HG03097 (cell line): ENCODE data around the gene GM2A.
"Not testable (repeated sequence)": the region's sequence is repeated elsewhere in the genome, so short reads cannot be mapped to it uniquely, and the experiment has no call there.

Experiments used
- ATAC-seq: cut with Tn5 transposase; IDR thresholded peaks from one replicate; pipeline ENCODE4 v1.9.1; 2021; ENCODE audit not compliant: unreplicated experiment, low FRiP score

The GM2A gene

DNA sequence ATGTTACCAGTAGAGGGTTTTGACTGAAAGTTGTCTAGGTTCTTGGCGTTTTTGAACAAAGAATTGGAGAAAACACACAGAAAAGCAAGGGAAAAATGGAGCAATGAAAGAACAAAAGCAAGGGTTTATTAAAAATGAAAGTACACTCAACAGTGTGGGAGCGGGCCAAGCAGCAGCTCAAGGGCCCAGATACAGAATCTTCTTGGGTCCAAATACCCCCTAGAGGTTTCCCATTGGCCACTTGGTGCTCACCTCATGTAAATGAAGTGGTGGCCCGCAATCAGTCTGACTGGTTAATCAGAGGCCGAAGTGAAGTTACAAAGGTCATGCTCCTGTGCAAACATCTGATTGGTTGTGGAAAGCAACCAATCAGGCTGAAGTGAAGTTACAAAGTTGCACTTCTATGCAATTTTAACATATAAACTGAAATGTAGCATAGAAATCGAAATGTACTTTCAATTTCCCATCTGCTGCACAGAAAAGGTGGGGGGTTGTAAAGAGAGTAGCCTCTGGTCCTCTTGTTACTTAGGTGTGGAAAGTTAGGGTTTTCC lies 1.9 kb upstream of the GM2A start:
- no peak for ATAC-seq

DNA sequence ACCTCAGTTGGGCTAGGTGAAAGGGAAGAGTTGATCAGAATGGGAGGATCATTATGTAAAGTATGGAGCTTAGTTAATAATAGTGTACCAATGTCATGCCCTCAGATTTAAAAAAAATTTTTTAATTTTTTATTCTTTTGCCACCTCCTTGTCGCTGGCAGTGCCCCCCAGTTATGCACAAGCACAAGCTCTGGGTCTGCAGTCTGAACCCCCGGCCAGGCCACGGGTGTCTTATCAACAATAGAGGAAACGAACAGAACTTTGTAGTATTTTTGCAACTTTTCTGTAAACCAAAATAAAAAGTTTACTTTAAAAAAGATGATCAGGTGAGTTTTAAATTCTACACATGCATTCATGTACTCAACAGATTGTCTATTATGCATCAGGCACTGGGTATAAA lies 1.4 kb upstream of the GM2A start:
- no peak for ATAC-seq

DNA sequence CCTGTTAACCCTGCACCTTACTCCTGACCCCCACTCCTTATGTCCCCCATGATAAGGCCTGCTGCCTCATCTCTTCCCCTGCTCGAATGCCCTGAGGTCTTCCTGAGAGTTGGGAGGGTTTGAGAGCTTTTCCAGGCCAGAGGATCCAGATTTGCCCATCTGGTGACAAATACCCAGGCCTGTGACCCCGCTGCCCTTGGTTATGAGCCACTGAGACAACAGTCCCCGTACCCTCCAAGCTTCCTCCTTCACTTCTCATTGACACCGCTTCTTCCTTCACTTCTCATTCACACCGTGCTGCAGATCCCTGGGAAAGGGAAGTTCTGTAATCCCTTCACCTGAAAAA lies 593 bp downstream of the GM2A start:
- no peak for ATAC-seq

DNA sequence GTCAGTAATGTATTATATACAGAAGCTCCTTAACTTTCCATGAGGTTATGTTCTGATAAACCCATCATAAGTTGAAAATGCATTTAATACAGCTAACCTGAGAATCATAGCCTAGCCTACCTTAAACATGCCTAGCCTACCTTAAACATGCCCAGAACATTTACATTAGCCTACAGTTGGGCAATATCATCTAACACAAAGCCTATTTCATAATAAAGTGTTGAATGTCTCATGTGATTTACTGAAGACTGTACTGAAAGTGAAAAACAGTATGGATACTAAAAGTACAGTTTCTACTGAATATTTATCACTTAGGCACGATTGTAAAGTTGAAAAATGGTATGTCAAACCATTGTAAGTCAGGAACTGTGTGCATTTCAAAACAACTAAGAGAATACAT lies 1.6 kb downstream of the GM2A start:
- no peak for ATAC-seq

DNA sequence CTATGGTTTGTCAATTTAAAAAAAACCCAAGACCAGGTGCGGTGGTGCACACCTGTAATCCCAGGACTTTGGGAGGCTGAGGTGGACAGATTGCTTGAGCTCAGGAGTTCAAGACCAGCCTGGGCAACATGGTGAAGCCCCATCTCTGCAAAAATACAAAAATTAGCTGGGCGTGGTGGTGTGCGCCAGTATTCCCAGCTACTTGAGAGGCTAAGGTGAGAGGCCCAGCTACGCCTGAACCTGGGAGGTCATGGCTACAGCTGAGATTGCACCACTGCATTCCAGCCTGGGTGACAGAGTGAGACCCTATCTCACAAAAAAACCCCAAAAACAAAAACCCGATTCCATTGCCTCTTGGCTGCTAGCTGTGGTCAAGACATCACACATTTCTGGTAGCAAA lies 2.0 kb downstream of the GM2A start:
- not testable (repeated sequence) for ATAC-seq

DNA sequence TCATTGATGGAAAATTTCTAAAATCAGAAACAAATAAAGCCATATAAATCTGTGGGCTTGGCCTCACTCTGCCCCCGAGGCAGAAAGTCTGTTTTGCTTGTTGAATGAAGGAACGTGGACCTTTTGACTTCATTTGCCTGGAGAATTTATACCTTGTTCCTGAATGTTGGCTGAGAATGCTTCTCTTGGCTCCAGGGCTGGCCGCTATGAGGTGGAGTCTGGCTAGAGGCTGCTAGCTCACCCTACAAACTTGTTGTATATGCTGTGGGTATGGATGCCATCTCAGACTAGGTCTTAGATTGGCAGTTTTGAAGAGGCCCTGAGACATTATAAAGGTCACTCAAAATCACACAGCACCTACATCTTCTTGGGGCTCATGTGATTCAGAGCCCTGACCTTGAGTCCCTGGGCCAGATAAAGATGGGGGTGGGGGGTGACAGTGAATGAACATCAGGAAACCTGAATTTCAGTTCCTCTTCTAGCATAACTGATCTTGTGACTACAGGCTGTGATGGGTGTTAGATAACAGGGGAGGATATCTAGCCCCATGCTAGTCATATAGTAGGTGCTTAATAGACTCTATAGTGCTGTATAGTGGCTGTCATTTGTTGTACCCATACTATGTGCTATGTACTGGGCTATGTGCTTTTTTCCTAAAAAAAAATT lies 2.8 kb downstream of the GM2A start:
- ATAC-seq, result peak; percentile 27

DNA sequence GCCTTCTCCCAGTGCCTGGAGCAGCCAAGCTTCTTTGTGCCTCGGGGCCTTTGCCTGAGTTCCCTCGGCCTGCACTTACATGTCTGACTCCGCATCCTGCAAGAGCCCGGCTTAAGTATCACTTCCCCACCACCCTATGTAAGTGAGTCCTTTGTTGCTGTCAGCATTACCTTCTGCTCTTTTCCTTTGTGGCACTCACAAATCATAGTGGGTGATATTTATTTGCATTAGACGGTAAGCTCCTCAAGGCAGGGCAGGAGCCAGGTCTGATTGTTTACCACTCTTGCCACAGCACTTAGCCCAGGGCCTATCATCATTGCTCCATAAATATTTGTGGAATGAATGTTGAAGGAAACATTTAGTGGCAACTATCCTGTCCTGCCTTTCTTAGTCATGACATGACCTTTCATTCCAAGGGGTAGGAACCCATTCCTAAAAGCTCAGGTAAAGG lies 4.8 kb downstream of the GM2A start:
- ATAC-seq, result no peak

DNA sequence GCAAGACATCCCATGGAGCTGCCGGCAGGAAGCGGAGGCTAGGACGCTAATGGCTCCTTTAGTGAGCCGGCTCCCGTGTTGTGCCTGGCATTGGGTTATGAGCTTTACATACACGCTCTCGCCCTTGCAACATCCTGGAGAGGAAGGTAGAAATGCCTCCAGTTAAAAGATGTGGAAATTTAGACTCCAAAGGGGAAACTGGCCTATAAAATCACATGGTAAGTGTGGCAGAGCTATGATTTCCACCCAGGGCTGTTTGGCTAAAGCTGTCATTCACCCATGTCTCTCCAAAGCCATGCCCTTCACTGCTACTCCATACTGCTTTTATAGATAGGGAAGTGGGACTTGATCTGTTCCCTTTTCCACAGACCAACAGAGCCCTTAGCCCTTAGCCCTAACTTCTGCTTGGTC lies 5.2 kb downstream of the GM2A start:
- no peak for ATAC-seq

DNA sequence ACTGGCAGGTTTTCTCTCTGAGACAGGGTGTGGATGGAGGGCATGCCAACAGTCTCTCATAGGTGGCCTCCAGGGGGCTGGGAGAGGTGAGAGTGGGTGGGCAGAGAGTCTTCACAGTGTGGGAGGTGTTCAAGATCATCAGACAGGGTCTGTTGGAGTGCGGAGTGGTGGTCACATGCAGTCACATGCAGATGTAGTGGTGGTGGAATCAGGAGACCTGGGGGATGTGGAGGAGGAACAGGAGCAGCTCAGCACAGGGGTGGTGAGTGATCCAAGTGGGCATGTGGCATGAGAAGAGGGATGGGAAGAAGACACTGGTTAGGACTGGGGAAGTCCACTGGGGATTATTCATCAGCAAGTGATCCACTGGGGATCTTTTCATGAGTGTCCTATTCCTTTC lies 5.8 kb downstream of the GM2A start:
- no peak for ATAC-seq

DNA sequence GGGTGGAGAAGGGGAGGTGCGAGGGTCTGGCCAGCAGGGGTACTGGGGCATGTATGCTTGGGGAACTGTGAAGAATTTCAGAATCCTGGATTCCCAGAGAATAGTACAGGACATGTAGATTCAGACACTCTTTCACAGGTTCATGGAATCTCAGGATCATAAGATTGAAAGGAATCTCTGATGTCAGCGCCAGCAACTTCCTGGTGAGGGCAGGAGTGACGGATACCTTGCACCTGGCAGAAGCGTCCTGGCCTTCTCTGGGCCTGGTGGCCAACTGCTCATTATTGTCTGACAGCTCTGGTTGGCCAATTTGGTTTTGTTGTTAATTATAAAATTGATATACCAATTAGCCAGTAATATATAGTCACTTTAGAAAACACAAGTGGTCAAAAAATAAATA lies 6.9 kb downstream of the GM2A start:
- no peak for ATAC-seq

DNA sequence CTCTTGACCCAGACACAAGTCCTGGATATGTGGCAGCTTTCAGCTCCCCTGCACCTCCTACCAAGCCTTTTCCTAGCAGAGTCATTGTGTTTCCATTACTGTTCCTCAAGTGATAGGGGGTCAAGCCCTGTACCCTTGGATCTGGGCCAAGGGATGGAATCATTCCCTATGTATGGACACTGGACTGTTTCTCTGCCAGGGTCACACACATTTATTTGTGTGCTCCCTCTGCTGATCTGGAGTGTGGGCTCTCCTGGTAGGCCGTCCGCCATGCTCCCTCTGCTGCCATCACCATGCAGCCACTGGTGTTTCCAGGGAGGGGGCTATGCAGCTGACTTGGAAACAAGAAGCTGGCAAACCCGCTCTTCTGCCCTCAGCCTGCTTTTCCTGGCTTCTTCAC lies 9.5 kb downstream of the GM2A start:
- ATAC-seq, result no peak

DNA sequence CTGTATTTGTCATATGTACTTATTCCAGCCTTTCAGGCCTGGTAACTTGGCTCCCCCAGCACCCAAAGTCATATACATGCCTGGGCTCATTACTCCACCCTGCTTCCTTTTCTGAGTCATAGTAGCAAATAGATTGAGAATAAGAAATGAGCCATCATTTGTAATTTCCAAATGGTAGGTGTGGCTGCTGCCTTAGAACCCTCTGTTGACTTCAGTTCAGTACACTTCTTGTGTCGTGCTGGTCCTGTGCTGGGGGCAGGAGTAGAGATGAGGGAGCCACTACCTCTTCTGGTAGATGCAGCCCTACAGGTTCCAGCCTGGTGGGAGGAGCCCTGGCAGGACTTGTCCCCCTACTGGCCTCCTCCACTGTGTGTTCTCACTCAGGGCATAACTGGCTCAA lies 11.1 kb downstream of the GM2A start:
- ATAC-seq, result no peak

DNA sequence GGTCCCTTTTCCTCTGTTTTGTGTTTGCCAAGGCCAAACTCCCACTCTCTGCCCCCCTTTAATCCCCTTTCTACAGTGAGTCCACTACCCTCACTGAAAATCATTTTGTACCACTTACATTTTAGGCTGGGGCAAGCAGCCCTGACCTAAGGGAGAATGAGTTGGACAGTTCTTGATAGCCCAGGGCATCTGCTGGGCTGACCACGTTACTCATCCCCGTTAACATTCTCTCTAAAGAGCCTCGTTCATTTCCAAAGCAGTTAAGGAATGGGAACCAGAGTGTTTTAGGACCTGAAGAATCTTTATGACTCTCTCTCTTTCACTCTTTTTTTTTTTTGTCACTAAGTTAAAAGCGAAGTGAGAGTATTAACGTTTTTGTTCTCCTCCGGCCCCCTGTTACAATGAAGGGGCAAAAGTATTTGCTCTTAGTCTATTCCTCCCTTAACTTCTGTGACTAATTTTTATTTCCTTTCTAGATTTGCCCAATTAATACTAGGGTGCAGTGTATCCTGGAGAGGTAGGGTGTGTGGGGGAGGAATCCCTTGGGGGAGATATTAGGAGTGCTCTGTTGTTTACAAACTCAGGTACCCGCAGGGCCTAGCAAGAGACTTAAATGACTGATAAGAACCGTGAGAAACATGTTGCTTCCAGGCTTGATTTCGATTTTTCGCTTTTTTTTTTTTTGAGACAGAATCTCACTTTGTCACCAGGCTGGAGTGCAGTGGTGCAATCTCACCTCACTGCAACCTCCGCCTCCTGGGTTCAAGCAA lies 14.7 kb downstream of the GM2A start:
- ATAC-seq, result no peak

DNA sequence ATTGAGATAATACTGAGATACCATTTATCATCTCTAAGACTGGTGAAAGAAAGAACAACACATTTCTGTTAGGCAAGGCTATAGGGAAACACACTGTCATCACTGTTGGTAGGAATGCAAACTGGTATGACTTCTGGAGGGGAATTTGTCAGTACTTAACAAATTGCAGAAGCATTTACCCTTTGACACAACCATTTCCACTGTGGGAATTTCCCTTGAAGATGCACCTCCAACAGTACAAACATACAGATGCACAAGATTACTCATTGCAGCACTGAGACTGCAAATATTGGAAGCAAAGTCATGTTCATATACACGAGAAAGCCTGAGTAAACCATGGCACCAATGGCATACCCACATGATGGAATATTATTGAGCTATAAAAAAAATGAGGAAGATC lies 17.6 kb downstream of the GM2A start:
- peak; percentile 73 for ATAC-seq

DNA sequence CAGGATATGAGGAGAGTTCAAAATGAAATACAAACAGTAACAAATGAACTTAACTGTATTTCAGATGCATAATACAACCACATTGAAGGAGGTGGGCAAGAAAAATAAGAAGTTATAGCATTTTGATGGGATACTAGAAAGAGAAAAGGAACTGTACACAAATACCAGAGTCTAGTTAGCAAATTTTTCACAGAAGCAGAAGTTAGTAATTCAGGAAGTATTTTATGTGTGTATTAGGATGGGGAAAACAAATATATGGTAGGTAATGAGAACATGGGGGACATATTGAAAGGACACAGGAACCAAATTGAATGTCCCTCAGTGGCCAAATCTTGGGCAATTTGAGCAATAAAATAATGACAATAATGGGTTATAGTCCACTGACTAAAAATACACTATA lies 18.4 kb downstream of the GM2A start:
- no peak for ATAC-seq

DNA sequence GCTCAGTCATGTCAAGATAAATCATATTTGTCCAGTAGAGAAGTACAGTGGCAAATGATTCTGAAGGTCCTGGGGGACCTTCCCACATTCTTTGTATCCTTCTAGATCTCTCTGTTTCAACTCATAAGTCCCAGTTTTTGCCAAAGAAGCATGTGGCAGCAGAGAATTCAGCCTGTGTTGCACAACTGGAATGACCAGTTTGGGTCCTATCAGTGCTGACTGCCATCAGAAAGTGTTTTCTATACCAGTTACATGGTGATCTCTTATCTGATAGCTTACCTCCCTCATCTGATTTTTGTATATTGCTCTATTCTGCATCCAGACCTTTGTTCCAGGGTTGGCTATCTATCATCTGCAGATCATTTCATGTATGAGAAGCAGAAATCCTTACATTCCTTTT lies 21.7 kb downstream of the GM2A start:
- no peak for ATAC-seq

DNA sequence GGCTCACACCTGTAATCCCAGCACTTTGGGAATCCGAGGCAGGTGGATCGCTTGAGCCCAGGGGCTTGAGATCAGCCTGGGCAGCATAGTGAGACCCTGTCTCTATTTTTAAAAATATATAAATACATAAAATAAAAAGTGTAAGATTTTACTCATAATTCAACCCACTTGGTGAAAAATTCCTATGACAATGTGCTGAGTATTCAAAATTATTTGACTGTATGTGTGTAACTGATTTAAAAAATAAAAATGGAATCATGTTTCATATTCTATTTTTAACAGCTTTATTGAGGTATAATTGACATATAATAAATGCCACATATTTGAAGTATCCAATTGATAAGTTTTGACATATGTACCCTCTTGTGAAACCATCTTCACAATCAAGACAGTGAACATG lies 22.8 kb downstream of the GM2A start:
- no peak for ATAC-seq

DNA sequence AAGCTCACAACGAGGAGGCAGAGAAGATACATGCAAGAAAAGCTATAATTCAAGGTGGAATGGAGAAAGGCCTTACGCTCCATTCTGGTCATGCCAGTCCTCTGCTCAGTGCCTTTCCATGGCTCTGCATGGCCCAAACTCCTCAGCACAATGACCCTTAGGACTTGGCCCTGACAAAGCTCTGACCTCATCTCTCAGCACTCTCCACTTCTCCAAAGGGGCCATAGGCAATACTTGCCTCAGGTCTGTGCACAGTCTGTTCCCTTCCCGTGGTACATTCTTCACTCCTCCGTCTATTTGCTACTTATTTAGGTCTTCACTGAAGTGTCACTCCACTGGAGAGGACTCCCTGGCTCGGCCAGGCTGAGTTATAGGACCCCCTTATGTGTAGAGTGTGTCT lies 25.9 kb downstream of the GM2A start:
- no peak for ATAC-seq

DNA sequence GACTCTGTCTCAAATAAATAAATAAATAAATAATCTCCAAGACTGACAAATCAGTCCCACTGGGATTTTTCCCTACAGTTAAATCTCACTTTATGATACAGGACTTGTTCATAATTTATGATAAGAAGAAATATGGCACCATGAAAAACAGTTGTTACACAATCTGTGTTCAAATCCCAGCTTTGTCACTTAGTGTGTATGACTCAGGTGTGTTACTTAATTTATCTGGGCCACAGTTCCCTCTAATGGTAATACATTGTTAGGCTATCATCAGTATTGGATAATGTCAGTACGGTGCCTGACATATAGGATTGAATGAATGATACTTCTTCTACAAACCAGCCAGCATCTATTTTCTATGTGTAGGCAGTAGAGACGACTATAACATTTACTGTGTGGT lies 27.5 kb downstream of the GM2A start:
- ATAC-seq, result no peak

DNA sequence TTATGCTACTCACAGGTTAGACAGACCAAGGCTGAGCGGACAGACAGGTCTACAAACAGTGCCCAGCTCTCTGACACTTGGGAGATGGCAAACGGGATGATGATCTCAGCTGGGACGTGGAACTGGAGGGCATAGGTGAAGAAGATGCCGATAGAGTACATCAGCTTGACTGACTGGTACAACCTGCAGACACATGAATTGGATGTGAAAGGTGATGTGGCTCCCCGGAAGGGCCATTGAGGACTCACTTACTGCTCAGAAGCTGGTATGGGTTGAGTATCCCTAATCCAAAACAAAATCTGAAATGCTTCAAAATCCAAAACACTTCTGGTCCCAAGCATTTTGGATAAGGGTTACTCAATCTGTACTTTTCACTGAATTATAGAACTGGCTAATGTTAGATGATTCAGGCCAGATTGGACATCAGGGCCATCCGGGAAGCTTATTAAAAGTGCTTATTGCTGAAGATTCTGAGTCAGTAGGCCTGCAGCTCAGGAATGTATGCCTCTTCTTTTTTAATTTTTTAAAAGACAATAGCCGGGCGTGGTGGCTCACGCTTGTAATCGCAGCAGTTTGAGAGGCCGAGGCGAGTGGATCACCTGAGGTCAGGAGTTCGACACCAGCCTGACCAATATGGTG lies 28.1 kb downstream of the GM2A start:
- no peak for ATAC-seq

DNA sequence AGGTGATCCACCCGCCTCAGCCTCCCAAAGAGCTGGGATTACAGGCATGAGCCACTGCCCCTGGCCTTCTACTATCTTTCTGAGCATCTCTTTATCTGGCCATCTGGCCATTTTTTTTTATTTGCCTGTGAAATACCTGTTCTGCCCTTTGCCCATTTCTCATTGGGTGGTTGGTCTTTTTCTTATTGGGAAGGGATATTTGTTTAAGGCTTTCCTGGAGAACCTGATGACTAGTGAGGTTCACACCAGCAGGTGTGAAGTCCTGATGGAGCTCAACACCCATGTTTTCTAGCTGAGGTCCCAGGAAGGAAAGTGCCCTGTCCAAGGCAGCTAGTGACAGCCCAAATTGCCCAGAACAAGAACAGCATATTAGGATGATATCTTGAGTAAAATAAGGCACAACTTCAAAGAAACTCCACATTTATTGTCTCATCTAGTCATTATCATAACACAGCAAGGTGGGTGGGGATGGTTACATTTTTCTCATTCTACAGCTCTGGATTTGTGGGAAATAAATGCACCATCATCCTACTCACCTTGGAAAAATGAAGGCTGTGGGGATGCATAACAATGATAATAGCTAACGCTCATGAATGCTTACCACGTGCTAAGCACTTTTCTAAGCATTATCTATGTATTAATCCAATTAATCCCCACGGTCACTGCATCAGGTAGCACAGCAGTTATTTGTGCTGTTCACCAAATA lies 30.3 kb downstream of the GM2A start:
- ATAC-seq, result no peak
